C1 segment of cervical spinal cord (tissue), 14 donors: Measurements from ENCODE around the gene DOK3.
"Not testable (repeated sequence)": the region's sequence is repeated elsewhere in the genome, so short reads cannot be mapped to it uniquely, and the experiment has no call there.

Source experiments
- DNase-seq, 14 donors: peaks; one replicate each; lab custom pipeline; 2025; lab: John Stamatoyannopoulos, UW

DOK3 gene

GRCh38 chr5:177497292-177498012 lies 12.2 kb downstream of the DOK3 start, which contains the start of gene PDLIM7:
PDLIM7 (minus strand) TSS chr5:177497604; CDS start chr5:177496512, 1,092 bp downstream.
- peak in 12 of 14 donors; percentile 13 to 83 (median 68) for DNase-seq

DNA sequence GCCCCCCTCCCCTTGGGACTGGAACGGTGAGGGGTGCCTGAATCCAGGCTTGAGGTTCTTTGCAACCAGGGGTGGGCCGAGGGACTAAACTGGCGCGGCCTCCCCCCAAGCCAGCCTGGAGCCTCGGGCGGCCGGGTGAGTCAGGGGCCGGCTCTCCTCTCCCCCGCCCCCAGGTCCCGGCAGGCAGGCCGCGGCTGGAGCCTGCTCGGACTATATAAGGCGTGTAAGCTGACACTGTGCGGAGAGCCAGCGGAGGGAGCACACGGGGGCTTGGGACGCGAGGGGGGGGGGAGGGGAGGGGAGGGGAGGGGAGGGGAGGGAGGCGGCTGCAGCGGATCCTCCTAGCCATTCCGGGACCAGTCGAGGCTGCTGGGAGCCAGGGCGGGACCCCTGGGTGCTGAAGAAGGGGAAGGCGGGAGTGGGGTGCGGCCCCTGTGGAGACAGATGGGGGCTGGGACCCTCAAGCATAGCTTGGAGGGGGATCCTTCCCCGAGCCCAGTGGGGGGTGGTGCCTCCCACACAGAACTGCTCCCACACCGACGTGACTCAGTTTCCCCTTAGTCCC lies 12.8 kb downstream of the DOK3 start:
- DNase-seq: peak in 1 of 14 donors; percentile 46

- no peak for DNase-seq
These were observed 13.4 kb downstream of the DOK3 start for GRCh38 chr5:177496070-177496726.

DNA sequence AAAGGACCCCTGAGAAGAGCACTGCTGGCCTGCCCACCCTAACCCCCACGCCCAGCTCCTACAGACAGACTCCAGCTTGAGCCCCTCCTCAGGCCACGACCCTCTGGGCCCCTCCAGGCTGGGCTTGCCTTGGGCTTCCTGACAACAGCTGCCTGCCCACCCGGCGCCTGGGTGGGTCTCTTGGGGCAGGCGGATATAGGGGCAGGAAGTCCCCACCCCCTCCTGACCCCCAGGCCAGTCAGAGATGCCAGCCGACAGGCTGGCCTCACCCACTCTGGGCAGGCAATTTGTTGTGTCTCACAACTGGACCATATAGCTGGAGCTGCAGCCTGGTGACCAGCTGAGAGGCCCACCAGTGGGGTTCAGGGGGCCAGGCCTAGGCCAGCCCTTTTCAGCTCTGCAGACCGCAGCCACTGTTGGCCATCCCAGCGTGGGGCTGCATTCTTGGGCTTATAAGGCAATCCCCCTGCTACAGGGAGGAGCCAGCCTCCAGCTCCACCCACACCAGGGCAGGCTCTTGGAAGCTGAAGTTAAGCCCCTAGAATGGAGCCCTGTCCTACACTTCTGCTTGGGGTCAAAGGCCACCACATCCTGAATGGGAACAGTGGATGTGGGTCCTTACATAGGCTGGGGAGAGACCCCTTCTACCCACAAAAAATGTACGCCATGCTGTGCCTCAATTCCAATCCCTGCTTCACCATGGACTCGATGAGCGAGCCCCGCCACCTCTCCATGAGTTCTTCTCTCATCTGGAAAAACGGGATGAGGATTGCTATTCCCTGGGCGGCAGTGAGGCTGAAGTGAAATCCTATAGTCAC lies 14.2 kb downstream of the DOK3 start:
- DNase-seq: no peak

GRCh38 chr5:177494346-177495195 lies 15.1 kb downstream of the DOK3 start:
- DNase-seq: peak in 1 of 14 donors; percentile 57

GRCh38 chr5:177493795-177494345 lies 15.8 kb downstream of the DOK3 start:
- no peak for DNase-seq

- no peak for DNase-seq
These were observed 16.8 kb downstream of the DOK3 start for GRCh38 chr5:177492841-177493240.

DNA sequence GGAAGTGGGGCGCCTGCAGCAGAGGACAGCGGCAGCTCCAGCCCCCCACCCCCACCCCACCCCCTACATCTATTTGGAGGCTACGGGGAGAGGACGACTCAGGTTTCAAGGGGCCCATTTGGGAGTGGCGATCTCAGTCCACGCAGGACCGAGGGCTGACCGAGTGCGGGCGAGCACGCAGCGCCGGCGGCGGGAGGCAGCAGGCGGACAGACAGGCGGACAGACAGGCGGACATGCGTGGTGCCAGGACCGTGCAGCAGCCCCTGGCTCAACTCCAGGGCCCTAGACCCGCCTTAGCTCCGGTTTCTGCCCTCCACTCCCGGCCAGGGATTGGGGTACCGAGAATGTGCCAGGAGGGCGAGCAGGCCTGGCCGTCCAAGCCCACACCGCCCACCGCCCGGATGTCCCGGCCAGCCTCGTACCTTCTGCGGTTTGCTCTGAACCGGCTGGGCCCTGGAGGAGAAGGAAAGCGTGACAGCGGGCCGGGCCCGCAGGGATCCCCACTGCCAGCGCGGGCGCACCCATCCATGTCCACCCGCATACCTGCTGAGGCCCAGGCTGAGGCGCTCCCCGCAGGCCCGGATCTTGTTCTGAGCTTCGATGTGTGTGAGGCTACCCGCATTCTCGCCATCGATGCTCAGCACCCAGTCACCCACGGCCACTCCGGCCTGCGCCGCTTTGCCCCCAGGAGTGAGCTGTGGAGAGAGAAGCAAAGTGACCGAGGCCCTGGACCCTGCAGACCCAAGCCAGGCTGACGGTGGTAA lies 17.5 kb downstream of the DOK3 start:
- no peak for DNase-seq

- no peak for DNase-seq
These were observed 18.1 kb downstream of the DOK3 start for GRCh38 chr5:177491429-177491945.

DNA sequence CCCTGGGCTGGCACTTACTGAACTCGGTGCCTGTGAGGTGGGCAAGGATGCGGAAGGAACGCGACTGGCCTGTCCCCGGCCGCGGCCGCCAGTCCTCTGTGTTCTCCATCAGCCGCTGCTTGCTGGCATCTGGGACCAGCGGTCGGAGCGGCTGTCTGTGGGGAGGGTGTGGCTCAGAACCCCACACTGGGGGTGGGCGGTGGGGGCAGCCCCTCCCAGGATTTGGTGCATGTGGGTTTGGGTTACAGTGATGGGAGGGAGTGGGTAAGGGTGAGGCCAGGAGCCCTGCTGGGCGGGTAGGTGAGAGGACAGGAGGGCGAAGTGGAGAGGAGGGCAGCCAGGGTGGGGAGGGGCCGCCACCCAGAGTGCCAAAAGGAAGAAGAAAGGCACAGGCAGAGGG lies 18.6 kb downstream of the DOK3 start:
- DNase-seq: no peak

DNA sequence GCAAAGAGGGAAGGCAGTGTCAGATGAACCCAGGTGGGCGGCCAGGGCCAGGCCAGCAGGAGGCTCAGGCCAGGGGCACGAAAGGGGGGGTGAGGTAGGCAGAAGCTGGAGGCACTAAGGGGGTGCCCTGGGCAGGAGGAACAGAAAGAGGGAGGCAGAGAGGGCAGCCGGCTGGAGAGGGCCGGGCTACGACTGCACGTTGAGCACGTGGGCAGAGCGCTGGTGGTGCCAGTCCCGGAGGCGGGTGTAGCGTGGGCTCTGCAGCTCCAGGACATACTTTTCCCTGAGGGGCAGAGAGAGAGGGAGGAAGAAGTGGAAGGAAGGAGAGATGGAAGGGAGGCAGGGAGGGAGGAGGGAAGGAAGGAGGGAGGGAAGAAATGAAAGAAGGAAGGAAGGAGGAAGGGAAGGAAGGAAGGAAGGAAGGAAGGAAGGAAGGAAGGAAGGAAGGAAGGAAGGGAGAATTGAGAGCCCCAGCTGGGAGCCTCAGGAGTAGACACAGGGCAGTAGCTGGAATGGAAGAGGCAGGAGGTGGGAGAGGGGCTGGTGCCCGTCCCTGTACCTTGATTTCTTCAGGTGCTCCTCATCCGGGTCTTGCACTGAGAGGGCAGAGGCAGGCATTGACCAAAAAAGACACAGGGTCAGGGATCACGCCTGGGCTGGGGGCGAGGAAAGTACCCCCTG lies 19.2 kb downstream of the DOK3 start:
- peak in 1 of 14 donors; percentile 60 for DNase-seq

GRCh38 chr5:177489119-177489716 lies 20.4 kb downstream of the DOK3 start:
- DNase-seq: no peak

DNA sequence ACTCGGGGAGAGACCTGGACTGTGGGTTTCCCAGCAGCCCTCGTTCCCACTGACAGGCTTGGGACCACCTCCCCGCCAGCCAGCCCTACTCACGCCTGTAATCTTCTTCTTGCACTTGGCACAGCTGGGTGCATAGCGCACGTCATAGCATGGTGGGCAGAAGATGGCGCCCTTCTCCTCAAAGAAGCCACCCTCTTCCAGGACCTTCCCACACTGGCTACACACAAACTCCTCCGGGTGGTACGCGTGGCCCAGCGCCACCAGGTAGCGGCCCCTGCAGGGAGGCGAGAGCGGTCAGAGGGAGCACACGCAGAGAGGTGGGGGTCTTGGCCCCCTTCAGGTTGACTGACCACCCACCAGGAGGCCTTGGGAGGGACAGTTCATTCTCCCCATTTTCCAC lies 21.7 kb downstream of the DOK3 start:
- DNase-seq: no peak

- no peak for DNase-seq
These were observed 22.5 kb downstream of the DOK3 start for GRCh38 chr5:177487144-177487543.

- no peak for DNase-seq
These were observed 23.4 kb downstream of the DOK3 start for GRCh38 chr5:177486256-177486655.

DNA sequence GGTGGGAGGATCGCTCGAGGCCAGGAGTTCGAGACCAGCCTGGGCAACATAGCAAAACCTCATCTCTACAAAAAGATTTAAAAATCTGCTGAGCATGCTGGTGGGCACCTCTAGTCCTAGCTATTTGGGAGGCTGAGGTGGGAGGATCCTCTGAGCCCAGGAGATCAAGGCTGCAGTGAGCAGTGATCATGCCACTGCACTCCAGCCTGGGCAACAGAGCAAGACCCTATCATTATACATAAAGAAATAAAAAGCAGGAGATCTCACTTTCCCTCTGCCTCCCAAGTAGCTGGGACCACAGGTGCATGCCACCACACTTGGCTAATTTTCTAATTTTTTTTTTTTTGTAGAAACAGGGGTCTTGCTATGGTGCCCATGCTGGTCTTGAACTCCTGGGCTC lies 23.9 kb downstream of the DOK3 start:
- not testable (repeated sequence) for DNase-seq

DNA sequence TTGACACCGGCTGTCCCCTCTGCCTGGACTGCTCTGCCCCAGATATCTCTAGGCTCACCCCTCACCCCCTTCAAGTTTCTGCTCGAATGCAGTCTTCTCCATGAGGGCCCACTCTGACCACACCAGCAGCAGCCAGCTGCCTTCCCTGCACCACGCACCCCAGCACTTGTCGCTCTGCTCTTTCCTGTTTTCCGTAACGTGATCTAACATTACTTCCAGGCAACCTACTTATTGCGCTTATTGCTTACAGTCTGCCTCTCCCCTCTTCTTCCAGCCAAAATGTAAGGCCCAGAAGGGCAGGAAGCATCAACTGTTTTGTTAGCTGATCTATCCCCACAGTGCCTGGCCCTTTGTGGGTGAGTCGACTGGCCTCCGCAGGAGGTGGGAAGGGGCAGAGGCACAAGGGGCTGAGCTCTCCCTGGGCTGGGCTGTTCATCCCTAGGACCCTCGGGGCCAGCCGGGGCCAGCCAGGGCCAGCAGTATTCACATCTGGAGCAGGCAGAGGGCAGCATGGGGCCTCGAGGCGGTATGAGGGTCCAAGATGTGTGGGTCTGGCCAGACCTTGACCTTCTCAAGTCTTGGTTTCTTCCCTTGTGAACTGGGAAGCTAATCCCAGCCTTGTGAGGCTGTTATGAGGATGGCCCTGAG lies 24.6 kb downstream of the DOK3 start:
- DNase-seq: no peak
